ENCODE data around the gene KPNA3. TPM values are rescaled to one million over a fixed set of nuclear protein-coding genes. Genes with fewer than 3 reads are reported as not detected.

The KPNA3 gene
- total RNA-seq, 1 experiment from 2014 or later = 23.1 TPM

DNA sequence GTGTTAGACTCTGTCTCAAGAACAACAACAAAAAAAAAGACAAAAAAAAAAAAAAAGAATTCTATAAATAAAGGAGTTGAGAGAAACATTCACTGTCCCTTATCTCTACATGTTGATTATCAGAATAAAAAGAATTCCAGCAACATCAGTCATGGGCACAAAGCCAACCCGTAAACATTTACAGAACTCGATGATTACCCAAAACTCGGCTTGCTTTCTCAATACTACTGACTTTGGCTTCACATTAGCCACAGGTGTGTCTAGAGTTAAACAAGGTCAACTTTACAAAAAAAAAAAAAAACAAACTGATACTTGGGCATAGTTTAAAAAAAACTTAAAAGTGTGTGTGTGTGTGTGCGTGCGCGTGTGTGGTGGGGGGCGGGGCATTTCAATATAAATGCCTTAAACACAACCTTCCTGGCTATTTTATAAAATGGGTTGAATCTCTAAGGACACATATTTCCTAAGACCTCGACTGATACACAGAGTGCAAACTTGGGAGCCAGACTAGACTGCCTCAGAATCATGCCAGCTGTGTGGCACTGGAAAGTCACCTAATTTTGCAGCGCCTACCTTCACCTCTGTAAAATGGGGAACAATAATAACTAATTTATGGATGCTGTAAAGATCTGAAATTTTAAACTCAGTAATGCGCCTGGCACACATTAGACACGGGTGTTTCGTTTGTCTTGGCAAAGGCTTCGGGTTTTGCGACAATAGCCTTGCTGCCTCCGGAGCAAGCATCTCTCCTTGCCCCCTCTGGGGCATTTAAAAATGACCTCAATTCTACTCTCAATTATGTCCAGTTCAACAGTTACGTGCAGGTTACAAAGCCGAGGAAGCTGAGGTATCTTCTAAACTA lies 102.1 kb downstream of the KPNA3 start:
- peak overlapping the region; percentile 79 for H3K4me3 Mint-ChIP-seq (ENCODE audit: low read depth, unreplicated experiment)
- peaks cover 30% of the 10 kb centered on the region for H3K36me3 Mint-ChIP-seq (ENCODE audit: insufficient read depth, unreplicated experiment)
- DNase-seq = peak; percentile 41
- TSS peak; percentile 42 for BruUV-seq (replicated peaks)
- H3K9me3 Mint-ChIP-seq (ENCODE audit: low read depth, unreplicated experiment) = no peaks in the 10 kb centered on the region
- H3K27me3 Mint-ChIP-seq (ENCODE audit: unreplicated experiment) = no peaks in the 10 kb centered on the region
- CTCF ChIA-PET = interaction anchor here (0.6 to 0.8 kb wide), 2 partner anchors 217 to 246 kb away, joined by 3 to 8 read pairs; partner anchors contain the start of gene SPRYD7
- no peak for TF ChIP-seq CTCF (IDR thresholded peaks at IDR 0.05; ENCODE audit: unreplicated experiment)
- intact Hi-C loops (cut with micrococcal nuclease; ENCODE audit: unreplicated experiment) = loop anchor here (2.0 kb wide), 1 partner anchor 102 kb away; the partner anchor contains the start of gene KPNA3
- H3K27ac Mint-ChIP-seq (ENCODE audit: unreplicated experiment) = peak overlapping the region; percentile 39
- H3K4me1 Mint-ChIP-seq (ENCODE audit: low read depth, unreplicated experiment) = no peaks in the 10 kb centered on the region

DNA sequence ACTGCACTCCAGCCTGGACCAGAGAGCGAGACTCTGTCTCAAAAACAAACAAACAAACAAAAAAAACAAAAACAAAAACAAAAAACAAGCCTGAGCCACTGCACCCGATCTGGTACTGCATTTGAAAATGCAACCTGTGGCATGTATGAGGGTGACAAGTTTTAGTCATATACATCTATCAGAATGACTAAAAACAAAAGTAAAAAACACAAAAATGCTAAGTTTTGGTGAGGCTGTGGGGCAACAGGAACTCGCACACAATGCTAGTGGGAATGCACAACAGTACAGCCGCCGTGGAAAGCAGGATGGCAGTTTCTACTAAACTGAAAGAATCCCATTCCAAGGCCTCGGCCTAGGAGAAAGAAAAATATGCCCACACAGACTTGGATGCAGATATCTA lies 109.0 kb downstream of the KPNA3 start:
- H3K27ac Mint-ChIP-seq (ENCODE audit: unreplicated experiment) = no peak overlapping the region
- H3K4me1 Mint-ChIP-seq (ENCODE audit: low read depth, unreplicated experiment) = no peaks in the 10 kb centered on the region
- CTCF ChIA-PET = no interaction called here
- H3K4me3 Mint-ChIP-seq (ENCODE audit: low read depth, unreplicated experiment) = no peak overlapping the region
- no peaks in the 10 kb centered on the region for H3K27me3 Mint-ChIP-seq (ENCODE audit: unreplicated experiment)
- peaks cover 5% of the 10 kb centered on the region for H3K36me3 Mint-ChIP-seq (ENCODE audit: insufficient read depth, unreplicated experiment)
- intact Hi-C loops (cut with micrococcal nuclease; ENCODE audit: unreplicated experiment) = no loop called here
- DNase-seq = no peak
- TF ChIP-seq CTCF (IDR thresholded peaks at IDR 0.05; ENCODE audit: unreplicated experiment) = no peak
- H3K9me3 Mint-ChIP-seq (ENCODE audit: low read depth, unreplicated experiment) = no peaks in the 10 kb centered on the region
- no TSS peak for BruUV-seq (replicated peaks)

DNA sequence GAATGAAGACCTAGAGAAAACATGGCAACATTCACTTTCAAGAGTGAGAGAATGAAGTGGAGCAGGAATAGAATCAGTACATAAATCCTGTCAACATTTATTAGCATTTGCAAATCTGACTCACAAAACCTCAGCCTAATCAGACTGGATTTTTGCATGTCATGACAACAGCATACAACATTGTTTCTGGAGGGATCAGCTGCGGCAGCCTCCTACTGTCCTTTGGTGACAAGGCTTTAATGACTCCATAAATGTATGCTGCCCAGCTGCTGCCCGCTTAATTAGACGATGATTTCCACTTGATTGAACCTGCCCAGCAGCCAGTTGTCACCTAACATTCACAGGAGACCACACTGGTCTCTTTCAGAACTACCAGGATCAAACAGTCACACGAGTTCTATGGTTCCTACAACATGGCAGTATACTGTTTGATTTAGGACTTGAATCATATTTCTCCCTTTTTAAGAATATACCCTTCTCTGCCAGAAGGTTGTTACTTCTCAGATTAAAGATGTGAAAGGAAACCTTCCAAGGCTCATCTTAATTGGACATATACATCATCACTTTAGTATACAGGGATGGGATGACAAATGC lies 110.5 kb downstream of the KPNA3 start:
- BruUV-seq (replicated peaks) = no TSS peak
- TF ChIP-seq CTCF (IDR thresholded peaks at IDR 0.05; ENCODE audit: unreplicated experiment) = no peak
- CTCF ChIA-PET = no interaction called here
- H3K4me1 Mint-ChIP-seq (ENCODE audit: low read depth, unreplicated experiment) = no peaks in the 10 kb centered on the region
- no peaks in the 10 kb centered on the region for H3K27me3 Mint-ChIP-seq (ENCODE audit: unreplicated experiment)
- intact Hi-C loops (cut with micrococcal nuclease; ENCODE audit: unreplicated experiment) = no loop called here
- no peak overlapping the region for H3K4me3 Mint-ChIP-seq (ENCODE audit: low read depth, unreplicated experiment)
- H3K36me3 Mint-ChIP-seq (ENCODE audit: insufficient read depth, unreplicated experiment) = peaks cover 5% of the 10 kb centered on the region
- H3K9me3 Mint-ChIP-seq (ENCODE audit: low read depth, unreplicated experiment) = no peaks in the 10 kb centered on the region
- no peak overlapping the region for H3K27ac Mint-ChIP-seq (ENCODE audit: unreplicated experiment)
- no peak for DNase-seq

DNA sequence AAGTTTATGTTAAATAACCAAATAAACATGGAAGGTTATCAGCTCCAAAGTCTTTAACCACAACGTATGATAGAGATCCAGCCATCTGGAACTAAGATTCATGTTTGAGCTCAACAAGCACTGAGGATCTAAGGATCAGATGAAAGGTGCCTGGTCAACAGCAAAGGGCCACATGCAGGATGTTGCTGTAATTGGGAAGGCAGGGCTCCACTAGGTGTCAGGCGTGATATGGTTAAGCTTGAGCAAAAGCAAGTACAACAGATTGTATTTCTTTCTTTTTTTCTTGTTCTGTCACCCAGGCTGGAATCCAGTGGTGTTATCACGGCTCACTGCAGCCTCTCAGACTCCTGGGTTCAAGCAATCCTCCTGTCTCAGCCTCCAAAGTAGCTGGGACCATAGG lies 113.2 kb downstream of the KPNA3 start:
- intact Hi-C loops (cut with micrococcal nuclease; ENCODE audit: unreplicated experiment) = no loop called here
- no peaks in the 10 kb centered on the region for H3K4me1 Mint-ChIP-seq (ENCODE audit: low read depth, unreplicated experiment)
- no TSS peak for BruUV-seq (replicated peaks)
- no peaks in the 10 kb centered on the region for H3K27me3 Mint-ChIP-seq (ENCODE audit: unreplicated experiment)
- peak; percentile 10 for DNase-seq
- no peak for TF ChIP-seq CTCF (IDR thresholded peaks at IDR 0.05; ENCODE audit: unreplicated experiment)
- CTCF ChIA-PET = no interaction called here
- no peak overlapping the region for H3K27ac Mint-ChIP-seq (ENCODE audit: unreplicated experiment)
- H3K36me3 Mint-ChIP-seq (ENCODE audit: insufficient read depth, unreplicated experiment) = no peaks in the 10 kb centered on the region
- no peak overlapping the region for H3K4me3 Mint-ChIP-seq (ENCODE audit: low read depth, unreplicated experiment)
- no peaks in the 10 kb centered on the region for H3K9me3 Mint-ChIP-seq (ENCODE audit: low read depth, unreplicated experiment)

Measured in Calu3 (cell line).